ENCODE data around the gene PSRC1. TPM values are rescaled to one million over a fixed set of nuclear protein-coding genes. Genes with fewer than 3 reads are reported as not detected.
A peak's percentile ranks its signal among the peaks of the same experiment; 100 is the strongest.

The PSRC1 gene
- total RNA-seq, 1 donor from 2014 or later, result 78.1 TPM

- Mint-ChIP-seq H3K27me3 (ENCODE audit: insufficient read depth, low read depth) (no peaks in the 10 kb centered on the region), H3K27ac (no peak overlapping the region)
Measured at GRCh38 chr1:109280862-109281261, 2.1 kb downstream of the PSRC1 start.

GRCh38 chr1:109279615-109280278 is 3.2 kb downstream of the PSRC1 start:
- H3K27ac ChIP-seq, result no peak overlapping the region
- H3K9me3 Mint-ChIP-seq, result no peaks in the 10 kb centered on the region

More at GRCh38 chr1:109280862-109281261, 2.1 kb downstream of the PSRC1 start:
- Mint-ChIP-seq H3K4me3 (peak overlapping the region; percentile 100), H3K4me1 (peaks cover 41% of the 10 kb centered on the region), H3K36me3 (peaks cover 13% of the 10 kb centered on the region), H3K9me3 (no peaks in the 10 kb centered on the region)
- Histone ChIP-seq H2AFZ (replicated peaks) (no peak overlapping the region), H4K20me1 (ENCODE audit: low read depth) (peaks cover 14% of the 10 kb centered on the region), H3F3A (ENCODE audit: low read depth) (peaks cover 39% of the 10 kb centered on the region), H3K9me3 (ENCODE audit: low read depth) (no peaks in the 10 kb centered on the region), H3K27ac (no peak overlapping the region), H3K4me2 (peak overlapping the region; percentile 94), H3K4me1 (peaks cover 17% of the 10 kb centered on the region), H3K27me3 (no peaks in the 10 kb centered on the region), H3K79me2 (ENCODE audit: low read depth) (peaks cover 27% of the 10 kb centered on the region), H3K4me3 (no peak overlapping the region), H3K36me3 (no peaks in the 10 kb centered on the region), H3K9ac (no peak overlapping the region)
- TF ChIP-seq EZH2 (IDR thresholded peaks at IDR 0.05) (no peak), EZH2phosphoT487 (IDR thresholded peaks at IDR 0.05) (no peak), CTCF (IDR thresholded peaks at IDR 0.05) (no peak)
- DNase-seq (ENCODE audit: low spot score), result no peak

GRCh38 chr1:109277434-109278204 is 5.3 kb downstream of the PSRC1 start:
- H3K27ac Mint-ChIP-seq, result peak overlapping the region; percentile 72
- H3K36me3 Mint-ChIP-seq, result peaks cover 16% of the 10 kb centered on the region
- peaks cover 26% of the 10 kb centered on the region for H3F3A ChIP-seq (ENCODE audit: low read depth)
- no peak overlapping the region for H3K9ac ChIP-seq
- no peak overlapping the region for H3K4me3 ChIP-seq
- DNase-seq (ENCODE audit: low spot score), result peak; percentile 82
- no peak overlapping the region for H3K4me2 ChIP-seq
- no peaks in the 10 kb centered on the region for H3K36me3 ChIP-seq
- peaks cover 25% of the 10 kb centered on the region for H3K79me2 ChIP-seq (ENCODE audit: low read depth)
- H3K9me3 ChIP-seq (ENCODE audit: low read depth), result no peaks in the 10 kb centered on the region
- no peaks in the 10 kb centered on the region for H3K27me3 ChIP-seq
- H3K4me3 Mint-ChIP-seq, result no peak overlapping the region
- no peak overlapping the region for H3K27ac ChIP-seq
- H3K4me1 Mint-ChIP-seq, result peaks cover 41% of the 10 kb centered on the region
- H4K20me1 ChIP-seq (ENCODE audit: low read depth), result peaks cover 14% of the 10 kb centered on the region
- no peak overlapping the region for H2AFZ ChIP-seq (replicated peaks)
- H3K27me3 Mint-ChIP-seq (ENCODE audit: insufficient read depth, low read depth), result no peaks in the 10 kb centered on the region
- H3K4me1 ChIP-seq, result peaks cover 14% of the 10 kb centered on the region
- H3K9me3 Mint-ChIP-seq, result no peaks in the 10 kb centered on the region
- no peak for TF ChIP-seq EZH2 (IDR thresholded peaks at IDR 0.05)
- TF ChIP-seq CTCF (IDR thresholded peaks at IDR 0.05), result peak; percentile 83

More at GRCh38 chr1:109279615-109280278, 3.2 kb downstream of the PSRC1 start:
- Histone ChIP-seq H3K4me2 (no peak overlapping the region), H3K27me3 (no peaks in the 10 kb centered on the region), H4K20me1 (ENCODE audit: low read depth) (peaks cover 14% of the 10 kb centered on the region), H3K4me3 (no peak overlapping the region), H3K9me3 (ENCODE audit: low read depth) (no peaks in the 10 kb centered on the region), H3F3A (ENCODE audit: low read depth) (peaks cover 39% of the 10 kb centered on the region), H3K9ac (no peak overlapping the region), H3K79me2 (ENCODE audit: low read depth) (peaks cover 27% of the 10 kb centered on the region), H3K4me1 (peaks cover 17% of the 10 kb centered on the region), H2AFZ (replicated peaks) (no peak overlapping the region), H3K36me3 (no peaks in the 10 kb centered on the region)
- Mint-ChIP-seq H3K4me1 (peaks cover 49% of the 10 kb centered on the region), H3K27me3 (ENCODE audit: insufficient read depth, low read depth) (no peaks in the 10 kb centered on the region), H3K27ac (peak overlapping the region; percentile 85), H3K4me3 (peak overlapping the region; percentile 52), H3K36me3 (peaks cover 13% of the 10 kb centered on the region)
- no peak for DNase-seq (ENCODE audit: low spot score)
- TF ChIP-seq EZH2 (IDR thresholded peaks at IDR 0.05) (no peak), CTCF (IDR thresholded peaks at IDR 0.05) (no peak), EZH2phosphoT487 (IDR thresholded peaks at IDR 0.05) (no peak)

All from neural progenitor cell (in vitro differentiated cells).